MM.1S (cell line): Measurements from ENCODE around the gene TBCCD1.
A peak's percentile ranks its signal among the peaks of the same experiment; 100 is the strongest.

Source experiments
- DNase-seq: peaks from one replicate; pipeline ENCODE4 v3.0.0-alpha.2; 2015
- H2AFZ ChIP-seq: fragments of 300-600 bp; sonication (generic); 2 replicates; pipeline ENCODE4 v1.6.0; 2016; ENCODE audit warnings: antibody characterized with exemption, low read length
- H3F3A ChIP-seq: fragments of 300-600 bp; sonication (generic); 2 replicates; pipeline ENCODE4 v1.6.1; 2016; ENCODE audit warnings: mild to moderate bottlenecking, antibody characterized with exemption, low read length, moderate library complexity, mixed read lengths; ENCODE audit not compliant: insufficient read depth
- H3K27ac ChIP-seq: fragments of 300-600 bp; sonication (generic); 2 replicates; pipeline ENCODE4 v1.5.1; 2016; ENCODE audit warnings: mild to moderate bottlenecking, low read length
- H3K27me3 ChIP-seq: fragments of 300-600 bp; sonication (generic); replicated peaks from 2 replicates; pipeline ENCODE4 v1.6.0; 2016; ENCODE audit warnings: low read length; ENCODE audit not compliant: insufficient read depth
- H3K36me3 ChIP-seq: fragments of 300-600 bp; sonication (generic); replicated peaks from 2 replicates; pipeline ENCODE4 v1.6.1; 2016; ENCODE audit warnings: mild to moderate bottlenecking, low read length, mixed read lengths; ENCODE audit not compliant: insufficient read depth
- H3K4me1 ChIP-seq: fragments of 300-600 bp; sonication (generic); 2 replicates; pipeline ENCODE4 v1.6.1; 2016; ENCODE audit warnings: low read length, mixed read lengths
- H3K4me2 ChIP-seq: fragments of 300-600 bp; sonication (generic); 2 replicates; pipeline ENCODE4 v1.6.0; 2016; ENCODE audit warnings: low read depth, low read length
- H3K4me3 ChIP-seq: fragments of 300-600 bp; sonication (generic); 2 replicates; pipeline ENCODE4 v1.5.1; 2016; ENCODE audit warnings: low read length, mixed read lengths
- H3K79me2 ChIP-seq: fragments of 300-600 bp; sonication (generic); 2 replicates; pipeline ENCODE4 v1.6.1; 2016; ENCODE audit warnings: mixed run types, low read length, mixed read lengths
- H3K9ac ChIP-seq: fragments of 300-600 bp; sonication (generic); 2 replicates; pipeline ENCODE4 v1.6.1; 2016; ENCODE audit warnings: low read length, mixed read lengths
- H3K9me2 ChIP-seq: fragments of 300-600 bp; sonication (generic); replicated peaks from 2 replicates; pipeline ENCODE4 v1.6.1; 2016; ENCODE audit warnings: mild to moderate bottlenecking, low read length, mixed read lengths; ENCODE audit not compliant: insufficient read depth
- H3K9me3 ChIP-seq: fragments of 300-600 bp; sonication (generic); replicated peaks from 2 replicates; pipeline ENCODE4 v1.6.1; 2016; ENCODE audit warnings: mild to moderate bottlenecking, low read length, mixed read lengths; ENCODE audit not compliant: insufficient read depth
- H4K20me1 ChIP-seq: fragments of 300-600 bp; sonication (generic); 2 replicates; pipeline ENCODE4 v1.6.1; 2016; ENCODE audit warnings: mild to moderate bottlenecking, low read length, moderate library complexity, mixed read lengths; ENCODE audit not compliant: insufficient read depth
- CTCF ChIP-seq: fragments of 300-600 bp; sonication (generic); IDR thresholded peaks from 2 replicates; pipeline ENCODE4 v1.5.1; 2016; ENCODE audit warnings: antibody characterized with exemption, low read length, mixed read lengths
- EZH2 ChIP-seq: fragments of 300-600 bp; sonication (generic); optimal IDR thresholded peaks from 2 replicates; pipeline ENCODE3; 2017; ENCODE audit warnings: low read depth, mild to moderate bottlenecking, antibody characterized with exemption, low read length, mixed read lengths
- EZH2phosphoT487 ChIP-seq: fragments of 300-600 bp; sonication (generic); IDR thresholded peaks from 2 replicates; pipeline ENCODE4 v1.6.1; 2018; ENCODE audit warnings: antibody characterized with exemption, low read length

TBCCD1 gene

GRCh38 chr3:186567072-186567921 lies at the start of gene TBCCD1:
Gene TBCCD1, minus strand, starts transcription at chr3:186567339. Its CDS starts 3,010 bp downstream, at chr3:186564329.
- H3K79me2 ChIP-seq: peaks cover 48% of the 10 kb centered on the region
- TF ChIP-seq EZH2: no peak
- no peak for TF ChIP-seq CTCF
- no peak for TF ChIP-seq EZH2phosphoT487

GRCh38 chr3:186616299-186616617 lies 49.1 kb upstream of the TBCCD1 start:
- no peaks in the 10 kb centered on the region for H3K9me3 ChIP-seq
- peaks cover 25% of the 10 kb centered on the region for H3K4me1 ChIP-seq
- no peak overlapping the region for H3K4me3 ChIP-seq
- no peaks in the 10 kb centered on the region for H3K79me2 ChIP-seq
- no peaks in the 10 kb centered on the region for H4K20me1 ChIP-seq
- no peaks in the 10 kb centered on the region for H3K36me3 ChIP-seq
- H3F3A ChIP-seq: peaks cover 20% of the 10 kb centered on the region
- no peak for DNase-seq
- H3K4me2 ChIP-seq: peak overlapping the region; percentile 77; the same call in 1 of the 2 replicates
- H3K27me3 ChIP-seq: peaks cover 8% of the 10 kb centered on the region
- H3K9me2 ChIP-seq: no peaks in the 10 kb centered on the region
- no peak overlapping the region for H2AFZ ChIP-seq
- H3K27ac ChIP-seq: no peak overlapping the region
- no peak overlapping the region for H3K9ac ChIP-seq
- TF ChIP-seq EZH2: no peak
- TF ChIP-seq CTCF: no peak
- no peak for TF ChIP-seq EZH2phosphoT487

More at GRCh38 chr3:186567072-186567921, at the start of gene TBCCD1:
- Histone ChIP-seq H2AFZ (peak within 1 kb of the TSS; percentile 88), H3K9me2 (no peaks in the 10 kb centered on the region), H3K27ac (peak within 1 kb of the TSS; percentile 81), H3K4me1 (peaks cover 13% of the 10 kb centered on the region), H3K36me3 (no peaks in the 10 kb centered on the region), H3K4me2 (peak within 1 kb of the TSS; percentile 83), H4K20me1 (no peaks in the 10 kb centered on the region), H3K9ac (peak within 1 kb of the TSS; percentile 87), H3F3A (peaks cover 28% of the 10 kb centered on the region), H3K9me3 (no peaks in the 10 kb centered on the region), H3K4me3 (peak within 1 kb of the TSS; percentile 84), H3K27me3 (no peaks in the 10 kb centered on the region)
- peak; percentile 96 for DNase-seq

- peaks cover 25% of the 10 kb centered on the region for H3K4me1 ChIP-seq
- H3K9me2 ChIP-seq: no peaks in the 10 kb centered on the region
- no peak for TF ChIP-seq EZH2phosphoT487
- TF ChIP-seq CTCF: peak; percentile 100
- TF ChIP-seq EZH2: no peak
- H4K20me1 ChIP-seq: no peaks in the 10 kb centered on the region
- peak overlapping the region; percentile 15; the same call in 1 of the 2 replicates for H3K9ac ChIP-seq
- H3K4me3 ChIP-seq: peak overlapping the region; percentile 37
- peak overlapping the region; percentile 47 for H3K27ac ChIP-seq
- H3K79me2 ChIP-seq: no peaks in the 10 kb centered on the region
- H3K27me3 ChIP-seq: peaks cover 8% of the 10 kb centered on the region
- peaks cover 20% of the 10 kb centered on the region for H3F3A ChIP-seq
- no peaks in the 10 kb centered on the region for H3K9me3 ChIP-seq
- H3K36me3 ChIP-seq: no peaks in the 10 kb centered on the region
- H2AFZ ChIP-seq: peak overlapping the region; percentile 81
- peak overlapping the region; percentile 70 for H3K4me2 ChIP-seq
- DNase-seq: peak; percentile 87
Observed at GRCh38 chr3:186614597-186615483, 47.7 kb upstream of the TBCCD1 start.
